Hematopoietic multipotent progenitor cell treated with erythropoietin and hydrocortisone succinate and interleukin-3 and kit ligand, for 6 days (in vitro differentiated cells): Measurements from ENCODE around the gene PER2.
"Not testable (repeated sequence)": the region's sequence is repeated elsewhere in the genome, so short reads cannot be mapped to it uniquely, and the experiment has no call there.

Experiments
- DNase-seq: peaks from one replicate; pipeline ENCODE4 v3.0.0-alpha.2; 2015

The PER2 gene

GRCh38 chr2:238287737-238288649, at the start of gene PER2:
Gene PER2 (minus strand): TSS chr2:238288610. CDS start chr2:238277936, 10,674 bp downstream.
- peak; percentile 75 for DNase-seq

GRCh38 chr2:238337846-238338245, 49.4 kb upstream of the PER2 start:
- no peak for DNase-seq

- DNase-seq = no peak
These were observed 48.5 kb upstream of the PER2 start for GRCh38 chr2:238336793-238337444.

GRCh38 chr2:238336151-238336550, 47.7 kb upstream of the PER2 start:
- no peak for DNase-seq

GRCh38 chr2:238335591-238335990, 47.2 kb upstream of the PER2 start:
- DNase-seq = not testable (repeated sequence)

GRCh38 chr2:238334885-238335284, 46.5 kb upstream of the PER2 start:
- DNase-seq = no peak

- DNase-seq = no peak
These were observed 43.5 kb upstream of the PER2 start for GRCh38 chr2:238331916-238332315.

GRCh38 chr2:238330391-238330790, 42.0 kb upstream of the PER2 start:
- no peak for DNase-seq

GRCh38 chr2:238327751-238328150, 39.3 kb upstream of the PER2 start:
- no peak for DNase-seq

- DNase-seq = no peak
These were observed 38.5 kb upstream of the PER2 start for GRCh38 chr2:238326801-238327365.

GRCh38 chr2:238325694-238326093, 37.3 kb upstream of the PER2 start:
- no peak for DNase-seq

- DNase-seq = not testable (repeated sequence)
These were observed 35.8 kb upstream of the PER2 start for GRCh38 chr2:238324248-238324647.

- DNase-seq = no peak
These were observed 33.6 kb upstream of the PER2 start for GRCh38 chr2:238322001-238322411.

GRCh38 chr2:238321467-238321866, 33.1 kb upstream of the PER2 start:
- DNase-seq = no peak

GRCh38 chr2:238320648-238321281, 32.4 kb upstream of the PER2 start:
- DNase-seq = peak; percentile 29

GRCh38 chr2:238320246-238320647, 31.8 kb upstream of the PER2 start, which contains the start of gene TRAF3IP1:
Gene TRAF3IP1 (plus strand): TSS chr2:238320518. CDS start chr2:238320663, 145 bp downstream.
- DNase-seq = peak; percentile 92

GRCh38 chr2:238315031-238315595, 26.7 kb upstream of the PER2 start:
- DNase-seq = no peak

GRCh38 chr2:238314576-238314975, 26.2 kb upstream of the PER2 start:
- DNase-seq = no peak

- DNase-seq = no peak
These were observed 25.6 kb upstream of the PER2 start for GRCh38 chr2:238313991-238314350.

GRCh38 chr2:238313289-238313990, 25.0 kb upstream of the PER2 start:
- no peak for DNase-seq

GRCh38 chr2:238310721-238311120, 22.3 kb upstream of the PER2 start:
- not testable (repeated sequence) for DNase-seq

GRCh38 chr2:238308177-238308576, 19.8 kb upstream of the PER2 start:
- DNase-seq = peak; percentile 15
